SK-N-MC (cell line): ENCODE measurements around the gene TTLL7.

Experiments used
- EZH2 ChIP-seq: fragments of 200-600 bp; sonication (generic); IDR thresholded peaks from one replicate; pipeline ENCODE4 v1.6.1; 2017; ENCODE audit warnings: antibody characterized with exemption
- POLR2AphosphoS5 ChIP-seq: IDR thresholded peaks from 2 replicates; pipeline ENCODE4 v1.6.1; 2012; ENCODE audit warnings: mild to moderate bottlenecking, low read depth, low read length, borderline replicate concordance

DNA sequence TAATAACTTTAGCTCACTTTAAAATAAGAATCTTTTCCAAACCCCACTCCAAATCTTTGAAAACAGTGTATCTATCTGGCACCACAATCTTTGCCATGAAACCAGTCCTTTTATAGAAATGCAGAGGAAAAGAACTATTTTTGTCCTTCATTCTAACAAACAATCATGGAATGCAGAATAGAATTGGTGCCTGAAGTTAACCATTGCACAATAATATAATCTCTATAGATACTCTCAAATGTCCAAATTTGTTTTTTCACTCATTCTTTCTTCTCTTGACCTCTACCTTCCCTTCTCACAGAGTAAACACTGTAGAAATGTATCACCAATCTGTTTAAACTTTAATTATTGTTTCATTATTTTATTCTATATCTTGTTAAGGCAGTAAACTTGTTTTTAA is 34.8 kb downstream of the TTLL7 start:
- TF ChIP-seq EZH2 (no peak), POLR2AphosphoS5 (no peak)
